BE2C (cell line): ENCODE results near the gene CALM3.

Source experiments
- DNase-seq: peaks from one replicate; pipeline ENCODE4 v3.0.0-alpha.2; 2020
- H3K27me3 ChIP-seq: fragments of 250-450 bp; sonication (Bioruptor Pico); 2 replicates; pipeline ENCODE4 v1.5.1; 2020; ENCODE audit warnings: mild to moderate bottlenecking
- H3K36me3 ChIP-seq: fragments of 250-450 bp; sonication (Bioruptor Pico); 2 replicates; pipeline ENCODE4 v1.5.1; 2020; ENCODE audit warnings: mild to moderate bottlenecking
- H3K4me1 ChIP-seq: fragments of 250-450 bp; sonication (Bioruptor Pico); 2 replicates; pipeline ENCODE4 v1.5.1; 2020
- H3K4me3 ChIP-seq: 2 replicates; pipeline ENCODE4 v1.5.1; 2011; ENCODE audit warnings: low read depth, low read length
- H3K9me3 ChIP-seq: fragments of 250-450 bp; sonication (Bioruptor Pico); 2 replicates; pipeline ENCODE4 v1.5.1; 2020
- CTCF ChIP-seq: IDR thresholded peaks from 2 replicates; pipeline ENCODE4 v1.5.1; 2012; ENCODE audit warnings: mild to moderate bottlenecking, low read depth, low read length

CALM3 gene

DNA sequence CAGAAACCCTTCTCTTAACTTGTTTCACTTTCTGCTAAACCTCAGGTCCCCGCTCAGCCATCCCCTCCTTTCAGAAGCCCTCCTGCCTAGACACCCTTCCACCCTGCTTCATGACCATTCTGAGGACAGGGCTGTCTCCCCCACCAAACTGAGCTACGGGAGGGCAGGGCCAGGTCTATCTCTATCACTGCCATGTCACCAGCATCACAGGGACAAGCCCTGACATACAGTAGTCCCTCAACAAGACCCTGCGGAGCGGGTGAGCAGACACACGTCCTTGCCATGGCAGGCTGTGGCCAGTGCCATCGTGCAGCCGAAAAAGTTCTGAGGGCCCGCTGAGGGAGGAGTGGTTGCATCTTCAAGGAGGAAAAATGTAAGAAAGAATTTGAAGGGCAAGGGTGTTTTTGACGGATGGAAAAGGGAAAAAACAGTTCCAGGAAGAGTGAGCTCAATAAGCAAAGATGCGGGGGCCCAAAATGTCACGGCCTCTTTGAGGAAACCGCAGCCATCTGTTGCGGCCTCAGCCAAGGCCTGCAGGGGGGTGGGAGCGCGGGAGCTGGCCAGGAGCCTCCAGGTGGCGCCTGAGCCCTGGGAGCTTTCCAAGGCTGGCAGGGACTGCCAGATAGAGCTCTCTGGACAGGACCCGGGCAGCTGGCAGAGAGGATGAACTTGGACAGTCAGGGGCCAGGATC lies 15.6 kb downstream of the CALM3 start:
- peak; percentile 77 for TF ChIP-seq CTCF
- H3K9me3 ChIP-seq, result no peaks in the 10 kb centered on the region
- peaks cover 29% of the 10 kb centered on the region for H3K4me1 ChIP-seq
- no peak overlapping the region for H3K4me3 ChIP-seq
- DNase-seq, result peak; percentile 88
- H3K27me3 ChIP-seq, result no peaks in the 10 kb centered on the region
- no peaks in the 10 kb centered on the region for H3K36me3 ChIP-seq

- H3K4me3 ChIP-seq, result no peak overlapping the region
- DNase-seq, result no peak
- H3K27me3 ChIP-seq, result no peaks in the 10 kb centered on the region
- no peak for TF ChIP-seq CTCF
- no peaks in the 10 kb centered on the region for H3K36me3 ChIP-seq
- no peaks in the 10 kb centered on the region for H3K9me3 ChIP-seq
- peaks cover 36% of the 10 kb centered on the region for H3K4me1 ChIP-seq
Observed at GRCh38 chr19:46617601-46618000, 16.5 kb downstream of the CALM3 start.

DNA sequence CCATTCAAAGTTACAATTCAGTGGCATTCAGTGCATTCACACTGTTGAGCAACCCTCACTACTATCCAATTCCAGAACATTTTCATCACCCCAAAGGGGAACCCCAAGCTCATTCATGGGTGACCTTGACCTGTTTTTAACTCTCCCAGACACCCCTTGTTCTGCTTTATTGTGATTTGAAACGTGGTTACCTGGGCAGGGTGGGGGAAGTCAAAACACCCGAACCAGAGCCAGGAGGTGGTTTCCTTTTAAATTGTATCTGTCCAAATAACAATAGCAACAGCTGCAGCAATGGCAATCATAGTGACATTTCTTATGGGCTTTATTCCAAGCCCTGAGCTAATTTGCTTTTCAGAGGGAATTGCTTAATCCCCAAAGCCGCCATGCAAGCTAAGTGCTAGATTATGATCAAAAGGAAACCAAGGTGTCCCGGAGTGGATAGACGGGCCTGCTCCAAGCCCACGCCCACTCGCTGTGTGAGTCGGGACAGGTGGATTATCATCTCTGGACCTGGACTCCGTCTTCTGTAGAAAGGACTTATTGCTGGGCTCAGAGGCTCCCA lies 17.6 kb downstream of the CALM3 start:
- no peak overlapping the region for H3K4me3 ChIP-seq
- peaks cover 36% of the 10 kb centered on the region for H3K4me1 ChIP-seq
- no peak for TF ChIP-seq CTCF
- H3K36me3 ChIP-seq, result no peaks in the 10 kb centered on the region
- H3K27me3 ChIP-seq, result no peaks in the 10 kb centered on the region
- no peaks in the 10 kb centered on the region for H3K9me3 ChIP-seq
- no peak for DNase-seq

DNA sequence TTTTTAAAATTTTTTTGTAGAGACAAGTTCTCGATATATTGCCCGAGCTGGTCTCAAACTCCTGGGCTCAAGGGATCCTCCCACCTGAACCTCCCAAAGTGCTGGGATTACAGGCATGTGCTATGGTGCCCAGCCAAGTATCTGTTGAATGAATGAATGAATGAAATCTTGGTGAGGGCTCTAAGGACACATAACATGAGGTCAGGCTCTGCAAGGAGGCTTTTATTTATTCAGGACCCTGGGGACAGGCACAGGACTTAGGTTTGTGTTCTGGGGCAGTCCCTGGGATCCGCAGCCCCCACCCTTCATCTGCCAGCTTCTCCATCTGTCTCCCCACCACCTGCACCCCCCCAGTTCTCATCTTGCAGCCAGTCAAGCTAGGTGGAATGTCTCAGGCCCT lies 19.1 kb downstream of the CALM3 start:
- DNase-seq, result no peak
- Histone ChIP-seq H3K4me1 (peaks cover 38% of the 10 kb centered on the region), H3K9me3 (no peaks in the 10 kb centered on the region), H3K4me3 (no peak overlapping the region), H3K36me3 (no peaks in the 10 kb centered on the region), H3K27me3 (no peaks in the 10 kb centered on the region)
- no peak for TF ChIP-seq CTCF

GRCh38 chr19:46620716-46621115 lies 19.6 kb downstream of the CALM3 start:
- H3K4me1 ChIP-seq, result peaks cover 42% of the 10 kb centered on the region
- no peak for DNase-seq
- H3K36me3 ChIP-seq, result no peaks in the 10 kb centered on the region
- no peak overlapping the region for H3K4me3 ChIP-seq
- no peaks in the 10 kb centered on the region for H3K9me3 ChIP-seq
- no peaks in the 10 kb centered on the region for H3K27me3 ChIP-seq
- no peak for TF ChIP-seq CTCF

GRCh38 chr19:46621191-46622117 lies 20.3 kb downstream of the CALM3 start:
- Histone ChIP-seq H3K4me1 (peaks cover 48% of the 10 kb centered on the region), H3K9me3 (no peaks in the 10 kb centered on the region), H3K27me3 (no peaks in the 10 kb centered on the region), H3K4me3 (no peak overlapping the region), H3K36me3 (no peaks in the 10 kb centered on the region)
- no peak for DNase-seq
- peak; percentile 27; the same call in 1 of the 2 replicates for TF ChIP-seq CTCF
